AG04449 (cell line): ENCODE results near the gene ARHGEF5.
"Not testable (repeated sequence)": the region's sequence is repeated elsewhere in the genome, so short reads cannot be mapped to it uniquely, and the experiment has no call there.

ENCODE experiments used
- CTCF ChIA-PET: fragments of 350-600 bp; formaldehyde crosslinking; extraction: SDS; loops from one replicate; lab custom pipeline; 2021; ENCODE audit warnings: antibody characterized with exemption; lab: Yijun Ruan, JAX
- POLR2A ChIA-PET: fragments of 400-600, 350-600 bp; formaldehyde crosslinking; extraction: SDS; loops from one replicate; lab custom pipeline; 2020; ENCODE audit warnings: antibody characterized with exemption, inconsistent platforms; lab: Yijun Ruan, JAX
- DNase-seq: peaks from one replicate; pipeline ENCODE4 v3.0.0-alpha.2; 2010; ENCODE audit warnings: low read depth, low spot score
- H3K4me3 ChIP-seq: 2 replicates; pipeline ENCODE4 v1.5.1; 2011; ENCODE audit warnings: low read depth, mild to moderate bottlenecking, control low read depth, low read length
- TF ChIP-seq, protein P1 (sequence below): IDR thresholded peaks from one replicate; pipeline ENCODE4 v1.5.1; 2011; ENCODE audit warnings: mild to moderate bottlenecking, moderate library complexity, low read length, control low read depth, inconsistent platforms; ENCODE audit not compliant: insufficient read depth; ENCODE audit errors: missing control alignments

ARHGEF5 gene

DNA sequence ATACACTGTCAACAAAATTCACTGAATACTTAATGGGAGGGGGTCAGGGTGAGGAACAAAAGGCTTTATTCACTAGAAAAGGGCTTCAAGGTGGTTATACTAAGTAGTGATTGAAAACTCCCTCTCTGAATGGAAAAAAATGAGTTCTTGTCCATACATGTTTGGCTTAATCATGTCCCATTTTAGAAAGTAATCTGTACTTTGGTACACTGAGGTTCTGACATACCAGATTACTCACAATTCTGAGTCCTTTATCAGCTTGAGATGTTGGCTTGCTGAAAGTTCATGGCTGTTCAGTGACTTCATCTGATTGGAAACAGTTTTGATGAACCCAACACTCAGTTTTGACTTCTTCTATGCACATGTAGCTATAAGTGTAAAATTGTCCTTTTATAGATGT is 61.1 kb downstream of the ARHGEF5 start:
- DNase-seq, result no peak
- H3K4me3 ChIP-seq, result no peak overlapping the region
- TF ChIP-seq, protein P1, sequence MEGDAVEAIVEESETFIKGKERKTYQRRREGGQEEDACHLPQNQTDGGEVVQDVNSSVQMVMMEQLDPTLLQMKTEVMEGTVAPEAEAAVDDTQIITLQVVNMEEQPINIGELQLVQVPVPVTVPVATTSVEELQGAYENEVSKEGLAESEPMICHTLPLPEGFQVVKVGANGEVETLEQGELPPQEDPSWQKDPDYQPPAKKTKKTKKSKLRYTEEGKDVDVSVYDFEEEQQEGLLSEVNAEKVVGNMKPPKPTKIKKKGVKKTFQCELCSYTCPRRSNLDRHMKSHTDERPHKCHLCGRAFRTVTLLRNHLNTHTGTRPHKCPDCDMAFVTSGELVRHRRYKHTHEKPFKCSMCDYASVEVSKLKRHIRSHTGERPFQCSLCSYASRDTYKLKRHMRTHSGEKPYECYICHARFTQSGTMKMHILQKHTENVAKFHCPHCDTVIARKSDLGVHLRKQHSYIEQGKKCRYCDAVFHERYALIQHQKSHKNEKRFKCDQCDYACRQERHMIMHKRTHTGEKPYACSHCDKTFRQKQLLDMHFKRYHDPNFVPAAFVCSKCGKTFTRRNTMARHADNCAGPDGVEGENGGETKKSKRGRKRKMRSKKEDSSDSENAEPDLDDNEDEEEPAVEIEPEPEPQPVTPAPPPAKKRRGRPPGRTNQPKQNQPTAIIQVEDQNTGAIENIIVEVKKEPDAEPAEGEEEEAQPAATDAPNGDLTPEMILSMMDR, result no peak
- CTCF ChIA-PET, result no interaction called here
- POLR2A ChIA-PET, result no interaction called here

DNA sequence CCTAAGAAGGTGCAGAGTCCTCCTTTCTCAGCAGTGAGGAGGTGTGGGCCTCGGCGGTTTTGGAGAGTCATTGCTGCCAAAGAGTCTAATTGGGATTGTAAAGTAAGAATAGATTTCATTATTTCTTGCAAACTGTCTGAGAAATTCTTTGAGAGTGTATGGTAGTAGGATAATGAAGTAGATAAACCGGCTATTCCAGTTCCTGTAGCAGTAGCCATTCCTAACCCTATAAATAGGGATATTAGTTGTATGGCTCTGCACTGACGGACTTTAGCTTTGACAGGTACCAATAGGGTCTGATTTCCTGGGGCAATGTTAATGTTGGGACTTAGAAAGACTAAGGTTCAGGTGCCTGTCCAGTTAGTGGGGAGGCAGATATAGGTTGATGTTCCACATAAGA is 63.7 kb downstream of the ARHGEF5 start:
- POLR2A ChIA-PET, CTCF ChIA-PET, DNase-seq: not testable (repeated sequence)

DNA sequence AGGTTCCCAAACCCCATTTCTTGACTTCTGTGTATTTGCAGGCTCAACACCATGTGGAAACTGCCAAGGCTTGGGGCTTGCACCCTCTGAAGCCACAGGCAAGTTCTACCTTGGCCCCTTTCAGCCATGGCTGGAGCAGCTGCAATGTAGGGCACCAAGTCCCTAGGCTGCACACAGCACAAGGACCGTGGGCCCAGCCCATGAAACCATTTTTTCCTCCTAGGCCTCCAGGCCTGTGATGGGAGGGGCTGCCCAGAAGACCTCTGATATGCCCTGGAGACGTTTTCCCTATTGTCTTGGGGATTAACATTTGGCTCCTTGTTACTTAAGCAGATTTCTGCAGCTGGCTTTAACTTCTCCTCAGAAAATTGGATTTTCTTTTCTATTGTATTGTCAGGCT is 72.3 kb downstream of the ARHGEF5 start:
- DNase-seq, POLR2A ChIA-PET, CTCF ChIA-PET, H3K4me3 ChIP-seq: not testable (repeated sequence)

More for the DNA sequence above, 63.7 kb downstream of the ARHGEF5 start:
- not testable (repeated sequence) for H3K4me3 ChIP-seq

DNA sequence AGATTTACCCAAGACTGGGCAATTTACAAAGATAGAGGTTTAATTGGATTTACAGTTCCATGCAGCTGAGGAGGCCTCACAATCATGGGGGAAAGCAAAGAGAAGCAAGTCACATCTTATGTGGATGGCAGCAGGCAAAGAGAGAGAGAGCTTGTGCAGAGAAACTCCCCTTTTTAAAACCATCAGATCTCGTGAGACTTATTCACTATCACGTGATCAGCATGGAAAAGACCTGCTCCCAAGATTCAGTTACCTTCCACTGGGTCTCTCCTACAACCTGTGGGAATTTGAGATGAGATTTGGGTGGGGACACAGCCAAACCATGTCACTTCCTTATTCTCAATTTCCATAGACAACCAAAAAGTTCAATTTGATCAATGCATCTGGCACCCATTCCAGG is 73.2 kb downstream of the ARHGEF5 start:
- DNase-seq, result no peak
- ChIA-PET POLR2A (no interaction called here), CTCF (no interaction called here)
- no peak overlapping the region for H3K4me3 ChIP-seq
- TF ChIP-seq, protein P1, result no peak
